Gastroesophageal sphincter (tissue), 3 donors: ENCODE data around the gene SLC17A9.

Source experiments
- CTCF ChIP-seq, 4 experiments: fragments of 200-600 bp in 2 of 4; fragments of 450-650 bp in 2 of 4; sonication (generic) in 1 of 4; IDR thresholded peaks; one replicate each; pipeline ENCODE4 v1.5.1; 2017 to 2019; ENCODE audit warnings: antibody characterized with exemption in 4 of 4, mild to moderate bottlenecking in 2 of 4, moderate library complexity in 2 of 4
- EP300 ChIP-seq: sonication (generic); formaldehyde crosslinking; IDR thresholded peaks from one replicate; pipeline ENCODE4 v1.6.1; 2017; ENCODE audit warnings: antibody characterized with exemption, mild to moderate bottlenecking
- POLR2A ChIP-seq, 2 donors: fragments of 450-650 bp; IDR thresholded peaks; one replicate each; pipeline ENCODE4 v1.6.1; 2017; ENCODE audit warnings: antibody characterized with exemption in 2 of 2, mild to moderate bottlenecking in 2 of 2, moderate library complexity in 1 of 2

- TF ChIP-seq POLR2A (IDR thresholded peaks at IDR 0.05), result no peak
- no peak for TF ChIP-seq CTCF (IDR thresholded peaks at IDR 0.05)
- no peak for TF ChIP-seq EP300
Measured at GRCh38 chr20:62983210-62983609, 30.7 kb downstream of the SLC17A9 start.
